Daoy (cell line): Measurements from ENCODE around the gene KIF12. TPM values are rescaled to one million over a fixed set of nuclear protein-coding genes. Genes with fewer than 3 reads are reported as not detected.
"Not testable (repeated sequence)": the region's sequence is repeated elsewhere in the genome, so short reads cannot be mapped to it uniquely, and the experiment has no call there.

Experiments used
- DNase-seq: peaks from one replicate; pipeline ENCODE4 v3.0.0-alpha.2; 2015; ENCODE audit warnings: low read depth
- total RNA-seq: library from RNA; depleted of rRNA; stranded (reverse); fragments of >200 nt; shearing (Covaris generic); gene quantifications from 2 replicates; pipeline ENCODE4 v1.2.3, GENCODE V29; 2014

KIF12 gene
- total RNA-seq, 1 experiment from 2014 or later: not detected

DNA sequence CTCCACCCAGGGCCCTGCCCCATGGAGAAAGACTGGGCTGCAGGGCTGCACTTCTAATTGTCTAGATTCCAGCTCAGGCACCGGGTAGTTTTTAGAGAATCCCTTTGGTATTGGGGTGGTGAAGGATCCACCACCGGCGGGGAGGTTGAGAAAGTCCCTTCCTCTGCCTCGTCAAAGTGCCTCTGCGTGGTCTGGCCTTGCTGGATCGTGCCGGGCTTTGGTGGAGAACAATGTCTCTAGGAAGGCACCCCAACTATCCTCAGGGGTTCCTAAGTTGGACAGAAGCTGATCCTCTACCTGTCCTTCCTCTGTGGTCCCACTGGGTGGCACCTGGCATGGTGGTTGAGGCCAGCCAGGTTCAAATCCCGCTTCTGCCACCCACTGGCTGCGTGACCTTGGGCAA lies 13.7 kb downstream of the KIF12 start:
- no peak for DNase-seq

DNA sequence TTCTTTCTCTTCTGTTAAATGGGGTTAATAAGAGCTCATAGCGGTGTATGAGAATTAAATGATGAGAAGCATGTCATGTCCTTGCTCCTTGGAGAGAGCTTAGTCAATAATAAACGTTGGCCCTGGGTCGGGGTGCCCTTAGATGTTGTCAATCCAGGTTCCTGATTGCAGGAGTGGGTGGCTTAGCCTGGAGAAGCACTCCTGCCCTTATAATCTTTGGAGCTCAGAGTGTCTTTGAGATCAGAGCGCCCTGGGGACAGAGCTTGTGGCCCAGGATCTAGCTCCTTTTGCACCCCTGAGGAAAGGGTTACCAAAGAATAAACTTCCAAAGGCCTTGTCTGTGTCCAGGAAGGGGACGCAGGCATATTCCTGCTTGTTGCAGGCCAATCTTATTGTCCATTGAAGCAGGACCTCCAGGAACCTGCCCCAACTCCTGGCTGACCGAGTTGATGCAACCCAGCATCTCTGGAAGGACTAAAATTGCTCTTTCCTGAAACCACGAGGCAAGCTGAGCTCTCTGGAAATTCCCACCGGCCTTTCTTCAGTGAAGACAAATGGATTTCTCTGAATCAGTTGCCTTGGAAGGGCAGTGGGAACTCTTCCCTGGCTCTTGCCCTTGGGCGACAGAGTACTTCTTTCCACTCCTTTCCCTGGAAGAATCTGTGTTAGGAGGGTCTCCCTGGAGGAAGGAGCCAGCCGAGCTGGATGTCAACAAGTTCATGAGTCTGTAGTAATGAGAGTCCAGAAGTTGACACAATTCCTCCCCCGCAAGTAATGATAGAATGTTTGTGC lies 14.6 kb downstream of the KIF12 start:
- DNase-seq: no peak

DNA sequence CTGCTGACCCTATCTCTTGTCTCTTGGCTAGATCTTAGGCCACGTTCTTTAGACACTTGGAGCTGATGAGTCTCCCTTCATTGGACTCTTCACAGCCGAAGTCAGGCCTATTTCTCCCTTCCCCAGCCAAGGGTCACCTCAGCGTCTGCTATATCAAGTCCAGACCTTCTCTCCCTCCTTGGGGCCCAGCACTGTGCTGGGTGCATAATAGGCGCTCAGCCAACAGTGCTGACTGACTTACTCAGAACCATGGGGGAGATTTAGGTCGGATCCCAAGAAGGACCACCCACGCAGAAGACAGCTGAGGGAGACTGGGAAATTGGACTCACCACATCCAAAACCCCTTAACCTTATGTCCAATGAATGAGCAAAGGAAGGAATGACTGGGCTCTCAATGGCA lies 15.4 kb downstream of the KIF12 start:
- DNase-seq: no peak

DNA sequence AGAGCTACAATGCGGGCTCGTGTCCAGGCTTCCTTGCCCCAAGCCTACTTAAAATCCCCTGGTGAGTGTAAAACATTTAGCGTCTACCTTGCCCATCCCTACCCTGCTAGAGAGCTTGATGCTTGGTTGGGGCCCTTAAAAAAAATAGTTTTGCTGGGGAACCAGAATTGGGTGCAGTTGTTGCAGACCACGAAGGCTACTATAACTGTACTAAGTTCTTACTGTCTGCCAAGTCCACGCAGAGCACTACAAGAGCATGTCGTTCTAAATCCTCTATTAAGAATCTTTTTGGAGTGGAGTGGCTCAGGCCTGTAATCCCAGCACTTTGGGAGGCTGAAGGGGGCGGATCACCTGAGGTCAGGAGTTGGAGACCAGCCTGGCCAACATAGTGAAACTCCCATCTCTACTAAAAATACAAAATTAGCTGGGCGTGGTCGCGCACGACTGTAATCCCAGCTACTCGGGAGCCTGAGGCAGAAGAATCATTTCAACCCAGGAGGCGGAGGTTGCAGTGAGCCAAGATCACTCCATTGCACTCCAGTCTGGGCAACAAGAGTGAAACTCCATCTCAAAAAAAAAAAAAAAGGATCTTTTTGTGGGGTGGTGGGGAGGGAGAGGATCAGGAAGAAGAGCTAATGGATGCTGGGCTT lies 16.2 kb downstream of the KIF12 start:
- DNase-seq: not testable (repeated sequence)

DNA sequence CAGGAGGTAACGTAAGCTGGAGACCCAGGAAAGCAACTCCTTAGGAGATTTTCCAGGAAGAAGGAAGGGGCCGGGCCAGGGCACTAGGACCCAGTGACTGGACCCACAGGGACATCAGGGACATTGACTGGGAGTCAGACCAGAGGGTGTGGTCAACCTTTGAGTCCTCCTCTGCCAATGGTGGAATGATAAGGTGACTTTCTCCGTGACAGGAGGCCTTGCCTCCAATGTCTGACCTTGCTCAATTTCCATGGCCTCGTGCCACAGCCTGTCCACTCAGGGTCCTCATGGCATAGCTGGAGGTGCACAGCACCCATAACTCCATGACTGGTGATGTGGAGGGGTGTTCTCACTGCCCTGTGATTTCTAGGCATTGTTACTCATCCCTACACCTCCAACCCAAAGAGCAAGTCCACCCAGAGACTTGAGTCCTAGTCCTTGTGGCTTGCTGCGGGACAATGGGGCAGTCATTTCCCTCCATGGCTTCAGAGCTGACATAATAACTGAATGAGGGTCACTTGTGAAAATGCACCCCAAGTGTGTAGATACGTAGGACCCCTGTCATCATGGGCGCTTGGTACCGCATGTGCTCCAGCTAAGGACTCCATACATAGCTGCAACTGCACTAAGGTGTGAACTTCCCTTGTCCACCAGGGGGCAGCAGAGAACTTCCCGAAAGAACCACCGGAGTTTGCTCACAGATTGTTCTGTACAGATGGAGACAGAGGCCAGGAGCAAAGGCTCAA lies 16.9 kb downstream of the KIF12 start:
- peak; percentile 88 for DNase-seq

DNA sequence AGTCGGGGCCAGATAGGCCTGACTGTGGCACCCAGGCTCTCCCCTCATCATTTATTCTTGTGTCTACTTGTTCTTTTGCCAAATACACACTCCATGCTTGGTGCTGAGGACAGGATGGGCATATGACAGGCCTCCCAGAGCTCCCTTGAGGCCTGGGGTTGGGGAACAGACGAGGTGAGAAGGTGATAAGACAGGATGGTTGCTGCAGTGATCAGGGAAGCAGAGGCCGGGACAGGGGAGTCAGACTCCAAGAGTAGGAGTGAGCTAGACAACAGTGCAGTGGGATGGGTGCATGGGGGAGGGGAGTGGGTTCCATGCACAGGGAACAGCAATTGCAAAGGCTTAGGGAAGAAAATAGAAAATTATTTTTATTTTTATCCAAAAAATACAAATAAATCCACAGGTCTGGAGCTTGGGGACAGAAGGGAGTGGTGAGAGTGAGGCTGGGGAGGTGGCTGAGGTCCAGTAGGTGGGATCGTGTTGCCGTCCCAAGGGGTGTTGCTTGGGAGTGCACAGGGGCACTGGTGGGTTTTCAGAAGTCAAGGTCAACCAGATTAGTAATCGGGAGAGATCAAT lies 17.6 kb downstream of the KIF12 start:
- DNase-seq: no peak

DNA sequence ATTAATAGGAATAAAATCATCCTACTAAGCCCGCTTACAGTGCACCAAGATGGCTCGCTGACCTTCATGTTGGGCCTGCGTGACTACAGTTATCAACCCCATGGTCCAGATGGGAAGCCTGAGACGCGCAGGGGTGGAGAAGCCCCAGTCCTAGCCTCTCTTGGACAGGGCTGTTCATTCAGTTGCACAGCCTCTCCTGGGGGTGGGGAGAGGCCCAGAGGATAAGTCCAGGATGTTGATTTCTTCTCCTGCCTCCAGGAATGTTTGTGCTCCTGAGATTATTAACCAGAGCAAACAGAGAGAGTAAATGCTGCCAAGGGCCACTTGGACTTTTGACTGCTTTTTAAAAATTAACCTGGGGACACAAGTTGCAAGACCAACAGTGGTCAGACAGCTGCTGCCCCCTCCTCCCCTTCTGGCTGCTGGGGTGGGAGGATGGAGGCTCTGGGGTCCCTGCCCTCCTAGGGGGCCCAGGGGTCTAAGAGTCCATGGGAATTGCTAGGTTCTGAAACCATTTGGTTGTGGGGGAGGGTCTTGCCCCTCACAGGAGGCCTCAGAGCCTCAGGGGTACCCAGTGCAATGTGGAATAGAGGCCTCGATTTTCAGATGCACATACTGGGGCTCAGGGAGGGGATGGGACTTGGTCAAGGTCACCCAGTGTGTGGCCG lies 18.2 kb downstream of the KIF12 start:
- DNase-seq: no peak

DNA sequence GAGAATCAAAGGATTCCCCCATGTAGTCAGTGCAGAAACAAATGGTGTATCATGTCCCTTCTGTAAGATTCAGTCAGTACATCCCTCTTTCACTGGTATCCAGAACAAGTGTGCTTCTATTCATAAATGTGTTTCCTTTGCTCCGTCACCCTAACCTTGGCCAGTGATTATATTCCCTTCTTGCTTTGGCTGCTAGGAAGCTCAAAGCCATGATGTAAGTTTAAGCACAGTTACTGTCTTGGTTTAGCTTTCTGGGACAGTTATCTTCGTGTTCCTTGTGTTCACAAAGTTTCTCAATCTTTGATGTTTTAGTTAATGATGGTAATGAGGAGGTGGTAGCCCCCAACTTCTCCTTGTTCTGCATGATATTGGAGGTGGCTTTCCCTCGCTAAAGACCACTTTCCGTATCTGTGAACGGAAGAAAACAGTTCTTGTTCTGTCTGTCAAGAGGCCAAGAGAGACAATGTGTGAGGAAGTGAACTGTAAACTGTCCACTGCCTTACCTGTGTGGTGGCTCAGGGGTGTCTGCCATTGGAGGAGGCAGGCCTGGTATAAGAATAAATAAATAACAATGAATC lies 18.8 kb downstream of the KIF12 start:
- DNase-seq: no peak

DNA sequence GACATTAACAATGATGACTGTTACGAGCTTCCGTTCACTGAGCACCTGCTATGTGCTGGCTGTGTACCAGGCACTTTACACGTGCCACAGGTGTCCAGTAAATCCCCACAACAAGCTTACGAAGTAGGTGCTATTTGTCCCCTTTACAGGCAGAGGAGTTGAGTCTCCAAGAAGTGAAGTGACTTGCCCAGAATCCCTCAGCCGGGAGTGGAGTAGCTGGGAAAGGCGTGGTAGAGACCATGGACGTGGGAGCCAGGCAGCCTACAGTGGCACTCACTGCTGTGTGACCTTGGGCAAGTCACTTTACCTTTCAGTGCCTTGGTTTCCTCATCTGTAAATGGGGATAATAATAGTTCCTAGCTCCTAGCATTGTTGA lies 20.3 kb downstream of the KIF12 start:
- no peak for DNase-seq

DNA sequence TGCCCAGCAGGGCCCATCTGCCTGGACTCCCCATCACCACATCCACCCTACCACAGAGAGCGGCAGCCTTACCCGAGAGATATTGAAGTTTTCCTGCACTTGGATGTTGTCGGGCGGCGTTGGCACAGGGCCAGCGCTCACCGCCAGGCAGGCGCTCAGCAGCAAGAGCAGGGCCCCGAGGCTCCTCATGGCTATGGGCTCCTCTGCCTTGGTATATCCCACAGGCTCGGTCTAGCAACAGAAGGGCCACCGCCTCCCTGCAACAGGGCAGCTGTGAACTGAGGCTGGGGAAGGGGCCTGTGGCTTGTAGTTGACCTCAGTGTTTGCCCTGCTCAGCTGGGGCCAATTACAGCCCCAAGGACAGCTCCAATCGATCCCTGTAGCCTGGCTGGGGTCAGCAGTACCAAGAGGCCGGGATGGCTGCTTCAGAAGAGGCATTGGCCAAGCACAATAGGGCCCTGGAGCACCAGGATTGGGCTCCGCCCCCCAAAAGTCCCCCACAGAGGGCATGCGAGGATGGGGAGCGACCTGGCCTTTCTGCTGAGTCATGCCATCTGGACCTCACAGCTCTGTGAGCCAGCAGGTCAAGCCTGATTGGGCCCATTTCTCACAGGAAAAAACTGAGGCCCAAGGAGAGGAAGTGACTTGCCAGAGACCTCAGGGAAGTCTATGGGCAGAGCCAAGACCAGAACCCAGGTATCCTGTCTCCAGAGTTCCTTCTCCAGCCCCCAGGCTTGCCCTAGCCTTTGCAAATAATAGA lies 20.9 kb downstream of the KIF12 start, which contains the start of gene AMBP:
Gene AMBP (minus strand): TSS at position 280 of the 760 bp plus-strand sequence. CDS start 91 bp downstream, at position 189.
- peak; percentile 24 for DNase-seq

DNA sequence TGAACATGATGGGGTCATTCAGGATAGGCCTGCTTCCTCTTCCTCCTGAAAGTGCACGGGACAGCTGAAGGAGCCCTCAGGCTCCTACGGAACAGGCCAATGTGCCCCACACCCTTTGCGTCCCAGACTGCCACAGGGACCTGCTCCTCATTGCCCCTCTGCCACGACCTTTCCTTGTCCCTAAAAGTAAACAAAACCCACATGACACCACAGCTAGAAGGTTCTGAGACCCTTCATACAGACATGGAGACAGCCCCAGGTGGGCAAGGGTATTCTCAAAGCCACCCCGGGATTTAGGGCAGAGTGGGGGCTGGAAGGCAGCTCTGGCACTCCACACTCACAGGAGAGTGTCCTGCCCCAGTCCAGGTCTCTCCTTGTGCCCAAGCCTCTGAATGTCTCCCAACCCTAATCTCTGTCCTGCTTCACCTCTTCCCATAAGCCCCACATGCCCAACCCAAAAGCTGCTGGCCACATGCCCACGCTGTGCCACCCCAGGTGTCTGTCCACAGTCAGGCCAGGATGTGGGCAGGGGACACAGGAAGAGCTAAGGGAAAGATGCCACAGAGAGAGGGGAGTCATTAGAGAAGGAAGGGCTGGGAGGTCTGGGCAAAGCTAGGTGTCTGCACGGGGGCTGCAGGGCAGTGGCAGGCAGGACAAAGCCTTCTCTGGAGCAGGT lies 21.8 kb downstream of the KIF12 start:
- no peak for DNase-seq

DNA sequence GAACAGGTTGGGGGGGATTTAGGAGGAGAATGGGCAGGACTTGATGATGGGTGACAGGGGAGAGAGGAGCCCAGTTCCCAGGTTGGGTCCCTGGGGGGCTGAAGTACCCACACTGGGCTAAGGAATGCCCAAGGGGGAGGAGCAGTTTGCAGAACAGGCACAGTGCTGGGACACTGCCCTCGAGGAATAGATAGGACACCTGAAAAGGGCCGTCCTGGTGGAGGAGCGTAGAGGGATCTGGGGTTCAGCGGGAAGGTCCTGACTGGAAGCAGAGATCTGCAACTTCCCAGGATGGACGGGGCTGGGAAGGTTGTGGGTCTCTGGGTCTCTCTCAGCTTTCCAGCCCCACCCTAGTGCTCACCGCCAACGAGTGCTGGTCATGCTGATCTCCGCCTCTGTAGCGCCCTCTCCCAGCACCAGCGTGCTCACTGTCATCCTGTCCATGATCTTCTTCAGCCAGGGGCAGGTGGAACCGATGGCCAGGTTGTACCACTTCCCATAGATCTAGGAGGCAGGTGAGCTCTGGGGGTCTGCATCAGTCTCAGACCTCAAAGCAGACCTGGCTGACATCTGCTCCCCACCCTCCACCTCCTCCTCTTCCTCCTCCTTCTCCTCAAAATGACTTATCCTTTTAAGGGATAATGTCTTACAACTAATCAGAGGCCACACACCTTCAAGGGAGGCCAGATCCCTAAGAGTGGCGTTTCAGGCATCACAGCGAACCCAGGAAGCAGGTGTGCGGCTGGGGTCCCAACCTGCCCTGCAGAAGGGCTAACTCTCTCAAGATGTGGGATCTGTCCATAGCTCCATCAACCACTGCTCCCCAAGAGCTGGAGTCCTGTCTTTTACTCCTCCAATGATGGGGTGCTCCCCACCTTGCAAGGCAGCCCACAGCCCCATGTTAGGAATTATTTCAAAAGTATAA lies 22.6 kb downstream of the KIF12 start:
- no peak for DNase-seq

DNA sequence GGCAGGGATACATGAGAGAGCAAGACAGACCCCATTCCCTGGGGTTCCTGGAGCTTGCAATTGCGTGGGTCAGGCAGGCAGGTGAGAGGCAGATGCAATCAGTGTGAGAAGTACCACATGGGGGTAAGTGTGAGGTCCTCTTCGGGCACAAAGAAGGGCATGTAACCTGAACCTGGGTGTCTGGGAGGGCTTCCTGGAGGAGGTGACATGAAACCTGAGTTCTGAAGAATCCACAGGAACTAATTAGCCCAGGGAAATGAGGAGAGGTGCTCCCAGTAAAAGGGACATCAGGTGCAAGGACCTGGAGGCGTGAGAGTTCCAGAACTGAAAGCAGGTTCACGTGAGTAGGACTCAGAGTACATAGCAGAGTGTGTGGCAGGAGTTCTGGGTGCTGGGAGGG lies 23.5 kb downstream of the KIF12 start:
- DNase-seq: no peak

DNA sequence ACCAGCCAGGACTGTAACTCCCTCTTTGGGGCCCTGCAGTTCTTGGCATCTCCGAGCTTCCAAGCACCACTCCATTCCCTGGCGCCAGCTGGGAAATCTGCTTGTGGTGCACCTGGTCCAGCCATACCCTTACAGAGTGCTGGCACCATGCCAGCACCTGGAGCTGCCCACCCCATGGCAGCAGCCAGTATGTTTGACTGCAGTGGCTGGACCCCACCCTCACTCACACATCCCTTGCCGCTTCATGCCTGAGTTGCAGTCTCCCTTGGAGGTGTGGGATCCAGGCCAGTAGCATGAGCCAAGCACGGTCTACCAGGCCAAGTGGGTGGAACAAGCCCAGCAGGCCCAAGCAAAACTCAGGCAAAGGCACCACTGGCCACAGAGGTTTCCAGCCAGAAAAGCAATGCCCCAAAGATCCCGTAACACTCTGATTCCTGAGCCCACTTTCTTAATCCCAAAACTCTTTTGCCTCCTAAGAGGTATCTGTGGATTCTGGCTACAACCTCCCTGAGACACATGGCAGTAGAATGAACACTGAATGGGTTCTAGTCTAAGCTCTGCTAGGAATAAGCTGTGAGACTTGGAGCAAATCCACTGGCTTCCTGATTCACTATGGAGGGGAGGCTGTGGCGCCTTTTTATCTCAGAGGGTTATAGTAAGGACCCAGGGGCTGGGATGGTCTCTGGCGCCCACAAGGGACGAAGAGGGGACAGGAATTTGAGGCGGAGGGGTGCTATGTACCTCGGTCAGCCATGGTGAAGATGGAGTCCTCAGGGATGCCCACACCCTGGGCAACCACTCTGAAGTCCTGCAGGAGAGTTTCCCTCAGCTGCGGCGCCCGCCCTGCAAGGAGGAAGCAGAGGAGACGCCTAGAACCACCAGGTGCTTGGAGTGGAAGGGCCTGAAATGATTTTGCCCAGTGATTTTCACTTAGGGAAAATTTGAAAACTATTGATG lies 26.6 kb downstream of the KIF12 start:
- DNase-seq: no peak

DNA sequence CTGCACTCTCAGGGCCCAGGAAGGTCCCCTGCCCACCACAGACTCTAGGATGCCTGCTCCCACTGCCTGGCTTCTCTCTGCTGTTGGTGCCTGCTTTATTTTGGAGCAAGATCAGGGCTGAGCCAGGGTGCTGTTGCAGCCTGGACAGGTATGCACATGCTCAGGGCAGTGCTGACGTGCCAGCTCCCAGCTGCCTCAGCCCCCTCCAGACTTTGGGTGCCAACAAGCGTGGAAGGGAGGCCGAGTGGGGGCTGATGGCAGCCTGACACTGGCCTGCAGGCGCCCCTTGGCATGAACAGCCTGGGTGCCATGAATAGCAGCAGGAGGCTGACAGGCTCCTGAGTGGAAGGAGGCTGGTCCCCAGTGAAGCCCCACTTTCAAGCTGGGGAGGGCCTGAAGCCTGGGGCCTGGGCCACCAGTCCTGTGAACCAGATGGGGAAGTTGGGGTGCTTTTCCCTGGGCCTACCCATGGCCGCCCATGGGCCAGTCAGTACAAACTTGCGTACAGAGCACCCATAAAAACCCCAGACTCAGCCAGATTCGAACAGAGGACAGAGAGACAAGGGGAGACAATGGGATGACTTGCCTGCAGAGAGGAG lies 27.8 kb downstream of the KIF12 start:
- no peak for DNase-seq

DNA sequence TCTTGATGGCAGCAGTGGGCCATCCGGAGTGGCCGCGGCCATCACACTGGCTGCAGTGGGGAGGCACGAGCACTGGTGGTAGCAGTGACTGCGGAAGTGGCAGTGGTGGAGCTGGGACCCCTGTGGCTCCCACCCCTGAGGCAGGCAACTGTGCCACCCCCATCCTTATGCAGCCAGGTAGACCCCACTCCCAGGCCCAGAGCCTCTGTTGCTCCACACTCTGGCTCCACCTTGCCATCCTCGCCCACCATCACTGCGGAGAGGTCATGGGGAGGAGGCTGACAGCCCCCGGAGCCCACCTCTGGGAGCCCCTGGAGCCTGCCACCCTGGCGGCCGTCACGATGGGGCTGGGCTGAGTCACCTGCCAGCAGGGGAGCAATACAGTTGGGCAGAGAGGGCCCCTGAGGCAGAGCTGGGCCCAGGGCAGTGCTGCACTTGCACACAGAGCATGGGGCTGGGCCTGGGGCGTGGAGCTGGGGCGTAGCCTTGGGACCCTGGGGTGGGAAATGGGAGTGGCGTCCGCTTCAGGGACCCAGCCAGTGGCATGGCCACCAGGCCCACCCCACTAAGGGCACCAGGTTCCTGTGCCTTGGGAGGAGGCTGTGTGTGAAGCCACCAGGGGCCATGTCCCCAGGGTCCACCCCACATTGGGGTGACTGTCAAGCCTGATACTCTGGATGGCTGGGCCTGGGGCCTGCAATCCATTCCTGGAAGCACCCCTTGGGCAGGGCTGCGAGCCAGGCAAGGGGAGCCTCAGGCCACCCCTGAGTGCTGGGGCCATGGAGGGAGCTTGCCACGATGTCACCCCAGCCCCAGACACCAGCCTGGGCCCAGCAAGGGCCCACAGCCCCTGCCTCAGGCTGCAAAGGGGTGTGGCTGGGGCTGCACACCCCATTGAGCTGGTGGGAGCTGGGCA lies 28.6 kb downstream of the KIF12 start:
- DNase-seq: no peak
